GM06990 (cell line): ENCODE measurements around the gene SETD7.

Experiments
- DNase-seq: peaks from one replicate; pipeline ENCODE4 v3.0.0-alpha.2; 2011; ENCODE audit not compliant: insufficient read length; ENCODE audit errors: extremely low read depth
- H3K27me3 ChIP-seq: replicated peaks from 2 replicates; pipeline ENCODE4 v1.6.0; 2011; ENCODE audit warnings: low read length; ENCODE audit not compliant: control insufficient read depth, insufficient read depth
- H3K36me3 ChIP-seq: 2 replicates; pipeline ENCODE4 v1.5.1; 2011; ENCODE audit warnings: low read length; ENCODE audit not compliant: control insufficient read depth, insufficient read depth
- H3K4me3 ChIP-seq: replicated peaks from 2 replicates; pipeline ENCODE4 v1.5.1; 2011; ENCODE audit warnings: low read depth, mild to moderate bottlenecking, control low read depth, low read length
- CTCF ChIP-seq: IDR thresholded peaks from 2 replicates; pipeline ENCODE4 v1.5.1; 2011; ENCODE audit warnings: low read length, control low read depth, mild to moderate bottlenecking, inconsistent platforms; ENCODE audit not compliant: insufficient read depth, poor library complexity, severe bottlenecking

Gene SETD7

GRCh38 chr4:139483000-139483399 is 73.0 kb downstream of the SETD7 start:
- no peaks in the 10 kb centered on the region for H3K36me3 ChIP-seq
- no peak overlapping the region for H3K4me3 ChIP-seq
- TF ChIP-seq CTCF: no peak
- DNase-seq: no peak
- no peaks in the 10 kb centered on the region for H3K27me3 ChIP-seq

- TF ChIP-seq CTCF: no peak
- DNase-seq: no peak
- no peaks in the 10 kb centered on the region for H3K36me3 ChIP-seq
- no peak overlapping the region for H3K4me3 ChIP-seq
- H3K27me3 ChIP-seq: no peaks in the 10 kb centered on the region
These were observed 74.6 kb downstream of the SETD7 start for GRCh38 chr4:139481465-139481864.

GRCh38 chr4:139476363-139476762 is 79.7 kb downstream of the SETD7 start:
- Histone ChIP-seq H3K27me3 (no peaks in the 10 kb centered on the region), H3K36me3 (no peaks in the 10 kb centered on the region; the same call in 1 of the 2 replicates), H3K4me3 (no peak overlapping the region)
- no peak for TF ChIP-seq CTCF
- no peak for DNase-seq

DNA sequence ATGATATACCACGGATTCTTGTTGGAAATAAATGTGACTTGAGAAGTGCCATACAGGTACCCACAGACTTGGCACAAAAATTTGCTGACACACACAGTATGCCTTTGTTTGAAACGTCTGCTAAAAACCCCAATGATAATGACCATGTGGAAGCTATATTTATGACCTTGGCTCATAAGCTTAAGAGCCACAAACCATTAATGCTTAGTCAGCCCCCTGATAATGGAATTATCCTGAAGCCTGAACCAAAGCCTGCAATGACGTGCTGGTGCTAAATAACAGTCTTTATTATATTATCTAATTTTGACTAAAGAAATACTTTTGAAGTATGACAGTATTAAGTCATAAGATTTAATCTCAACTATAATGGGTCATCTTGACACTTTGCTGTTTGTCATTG is 83.2 kb downstream of the SETD7 start:
- Histone ChIP-seq H3K4me3 (no peak overlapping the region), H3K36me3 (no peaks in the 10 kb centered on the region; the same call in 1 of the 2 replicates), H3K27me3 (no peaks in the 10 kb centered on the region)
- no peak for DNase-seq
- TF ChIP-seq CTCF: no peak

- TF ChIP-seq CTCF: no peak
- Histone ChIP-seq H3K27me3 (no peaks in the 10 kb centered on the region), H3K4me3 (no peak overlapping the region), H3K36me3 (no peaks in the 10 kb centered on the region; the same call in 1 of the 2 replicates)
- no peak for DNase-seq
These were observed 84.9 kb downstream of the SETD7 start for GRCh38 chr4:139470997-139471665.

DNA sequence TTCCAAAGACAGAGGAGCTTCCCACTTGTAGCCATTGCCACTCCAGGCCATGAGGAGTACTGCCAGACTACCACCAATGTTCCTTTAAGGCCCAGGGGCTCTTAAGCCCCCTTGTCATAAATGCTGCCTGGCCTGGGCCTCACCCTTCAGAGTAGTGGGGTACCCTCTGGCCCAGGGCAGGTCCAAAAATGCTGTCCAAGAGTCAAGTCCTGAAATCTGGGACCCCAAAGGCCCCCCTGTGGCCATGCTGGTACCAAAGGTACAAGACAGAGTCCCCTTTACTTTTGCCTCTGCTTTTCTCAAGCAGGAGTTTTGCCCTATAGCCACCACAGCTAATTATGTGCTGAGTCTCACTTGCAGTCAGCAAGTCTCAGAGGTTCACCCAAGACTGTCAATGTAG is 85.7 kb downstream of the SETD7 start:
- no peak for TF ChIP-seq CTCF
- Histone ChIP-seq H3K36me3 (no peaks in the 10 kb centered on the region; the same call in 1 of the 2 replicates), H3K27me3 (no peaks in the 10 kb centered on the region), H3K4me3 (no peak overlapping the region)
- DNase-seq: no peak
